ENCODE results near the gene OR2W3.

OR2W3 gene

DNA sequence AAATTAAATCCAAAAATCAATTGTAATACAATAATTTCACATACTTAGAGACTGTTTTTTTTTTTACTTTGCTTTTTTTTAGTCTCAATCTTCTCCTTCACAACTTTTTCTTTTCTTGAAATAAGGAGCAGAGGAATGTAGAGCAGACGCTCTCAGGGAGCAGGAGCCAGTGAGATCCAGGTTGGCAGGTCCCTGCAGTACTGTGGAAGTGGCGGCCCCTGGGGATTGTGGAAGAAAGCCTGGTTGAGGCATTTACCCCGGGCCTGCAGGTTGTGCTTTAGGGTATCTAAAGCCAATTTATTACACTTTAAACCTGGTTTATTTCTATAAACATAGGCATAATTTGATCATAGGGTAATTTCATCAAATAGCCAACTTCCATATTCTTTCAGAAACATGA lies 28.6 kb downstream of the OR2W3 start:
- DNase-seq: no peak

DNA sequence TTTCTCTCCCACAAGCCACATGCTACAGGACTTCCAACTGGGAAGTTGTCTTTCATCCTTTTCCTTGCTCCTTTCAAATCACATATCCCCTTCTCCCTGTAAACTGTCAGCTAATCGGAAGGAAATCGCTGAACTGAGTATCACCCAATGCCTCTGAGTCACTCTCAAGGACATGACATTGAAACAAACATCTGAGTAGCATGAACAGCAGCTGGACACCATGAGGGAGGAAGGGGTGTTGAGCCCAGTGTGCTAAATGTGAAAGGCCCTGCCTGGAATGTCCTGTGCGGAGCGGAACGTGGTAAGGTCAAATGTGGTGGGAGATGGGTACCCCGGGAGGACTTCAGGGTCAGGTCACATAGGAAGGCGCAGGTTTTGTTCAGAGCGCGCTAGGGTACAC lies 29.5 kb downstream of the OR2W3 start, which contains the start of gene OR2AJ1:
Gene OR2AJ1, plus strand, starts transcription at position 22 of the 400 bp plus-strand sequence. CDS start 8,880 bp downstream, outside the sequence.
- DNase-seq: no peak

DNA sequence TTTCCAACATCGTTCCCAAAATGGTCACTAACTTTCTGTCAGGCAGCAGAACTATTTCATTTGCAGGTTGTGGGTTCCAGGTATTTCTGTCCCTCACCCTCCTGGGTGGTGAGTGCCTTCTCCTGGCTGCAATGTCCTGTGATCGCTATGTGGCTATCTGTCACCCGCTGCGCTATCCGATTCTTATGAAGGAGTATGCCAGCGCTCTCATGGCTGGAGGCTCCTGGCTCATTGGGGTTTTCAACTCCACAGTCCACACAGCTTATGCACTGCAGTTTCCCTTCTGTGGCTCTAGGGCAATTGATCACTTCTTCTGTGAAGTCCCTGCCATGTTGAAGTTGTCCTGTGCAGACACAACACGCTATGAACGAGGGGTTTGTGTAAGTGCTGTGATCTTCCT lies 38.6 kb downstream of the OR2W3 start:
- DNase-seq: no peak

DNA sequence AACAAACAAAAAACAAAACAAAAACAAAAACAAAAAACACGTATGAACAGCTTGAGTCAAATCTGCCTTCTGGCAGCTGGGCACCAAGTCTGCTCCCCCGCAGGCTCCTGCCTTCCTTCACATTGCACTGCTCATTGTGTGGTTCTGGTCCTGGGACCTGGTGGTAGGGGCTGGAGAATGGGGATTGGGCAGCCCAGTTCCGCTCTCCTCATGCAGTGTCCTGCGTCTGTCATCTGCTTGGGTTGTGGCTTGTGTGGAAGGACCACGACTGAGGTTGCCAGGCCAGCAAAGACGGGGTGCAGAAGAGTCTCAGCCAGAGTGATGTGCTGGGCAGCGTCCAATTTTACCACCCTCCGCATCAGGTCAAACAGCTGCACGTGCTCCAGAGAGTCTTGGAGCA lies 40.4 kb downstream of the OR2W3 start:
- DNase-seq: no peak

DNA sequence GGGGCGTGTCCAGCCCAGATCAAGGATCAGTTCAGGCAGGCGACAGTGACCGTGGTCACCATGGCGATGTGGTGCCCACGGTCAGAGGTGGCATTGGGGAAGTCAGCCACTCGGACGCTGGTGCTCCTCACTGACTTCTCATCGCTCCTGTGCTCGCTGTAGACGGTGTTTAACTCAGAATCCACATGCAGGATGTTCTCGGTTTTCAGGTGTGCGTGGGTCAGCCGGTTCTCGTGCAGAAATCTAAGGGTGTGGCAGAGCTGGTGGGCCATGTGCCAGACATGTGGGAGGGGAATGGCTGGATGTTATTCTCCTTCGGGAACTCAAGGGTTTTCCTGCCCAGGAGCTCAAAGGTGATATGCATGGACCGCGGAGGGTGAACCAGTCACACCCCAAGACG lies 41.0 kb downstream of the OR2W3 start:
- DNase-seq: no peak

DNA sequence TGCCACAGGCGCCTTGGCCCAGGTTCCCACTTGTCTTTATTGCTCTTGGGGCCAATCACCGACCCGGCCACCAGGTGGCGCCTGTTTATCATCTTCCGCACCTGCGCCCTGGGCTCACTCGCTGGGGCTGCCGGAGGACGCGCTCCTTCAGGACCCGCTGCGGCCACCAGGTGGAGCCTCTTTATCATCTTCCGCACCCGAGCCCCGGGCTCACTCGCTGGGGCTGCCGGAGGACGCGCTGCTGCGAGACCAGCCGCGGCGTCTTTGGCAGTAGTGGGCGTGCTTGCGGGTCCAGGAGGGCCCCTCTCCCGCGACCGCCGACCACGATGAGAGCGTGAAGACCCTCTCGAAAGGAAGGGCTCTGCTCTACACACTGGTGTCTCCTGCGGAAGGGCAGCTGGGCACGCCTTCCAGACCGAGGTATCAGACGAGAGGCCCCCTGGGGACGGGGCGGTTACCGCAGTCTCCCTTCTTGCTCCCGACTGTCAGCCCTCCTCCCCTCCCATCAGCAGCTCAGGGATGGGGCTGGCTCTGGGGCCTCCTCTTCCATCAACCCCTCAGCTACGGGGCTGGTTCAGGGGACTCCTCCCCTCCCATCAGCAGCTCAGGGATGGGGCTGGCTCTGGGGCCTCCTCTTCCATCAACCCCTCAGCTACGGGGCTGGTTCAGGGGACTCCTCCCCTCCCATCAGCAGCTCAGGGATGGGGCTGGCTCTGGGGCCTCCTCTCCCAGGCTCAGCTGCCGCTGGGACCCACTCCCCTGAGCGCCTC lies 41.8 kb downstream of the OR2W3 start:
- DNase-seq: peak; percentile 90

DNA sequence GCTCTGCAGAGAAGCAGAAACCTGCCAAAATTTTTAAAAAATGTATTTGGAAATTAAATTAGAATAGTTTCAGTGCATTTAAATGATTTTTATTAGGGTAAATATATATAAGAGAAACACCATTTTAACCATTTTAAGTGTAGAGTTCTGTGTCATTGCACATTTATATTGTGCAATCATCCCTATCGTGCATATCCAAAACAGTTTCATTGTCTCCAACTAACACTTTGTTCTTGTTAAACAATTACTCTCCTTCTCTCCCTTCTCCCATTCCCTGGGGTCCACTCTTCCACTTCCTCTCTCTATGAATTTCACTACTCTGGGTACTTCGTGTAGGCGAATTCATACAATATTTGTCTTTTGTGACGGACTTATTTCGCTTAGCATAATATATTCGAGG lies 47.2 kb downstream of the OR2W3 start:
- no peak for DNase-seq

Data from inflammatory macrophage treated with lipopolysaccharide for 4 hours (primary cell).